ENCODE data around the gene RPH3AL.
"Not testable (repeated sequence)": the region's sequence is repeated elsewhere in the genome, so short reads cannot be mapped to it uniquely, and the experiment has no call there.

GRCh38 chr17:201257-201656 is 151.3 kb downstream of the RPH3AL start:
- TF ChIP-seq, protein P1, sequence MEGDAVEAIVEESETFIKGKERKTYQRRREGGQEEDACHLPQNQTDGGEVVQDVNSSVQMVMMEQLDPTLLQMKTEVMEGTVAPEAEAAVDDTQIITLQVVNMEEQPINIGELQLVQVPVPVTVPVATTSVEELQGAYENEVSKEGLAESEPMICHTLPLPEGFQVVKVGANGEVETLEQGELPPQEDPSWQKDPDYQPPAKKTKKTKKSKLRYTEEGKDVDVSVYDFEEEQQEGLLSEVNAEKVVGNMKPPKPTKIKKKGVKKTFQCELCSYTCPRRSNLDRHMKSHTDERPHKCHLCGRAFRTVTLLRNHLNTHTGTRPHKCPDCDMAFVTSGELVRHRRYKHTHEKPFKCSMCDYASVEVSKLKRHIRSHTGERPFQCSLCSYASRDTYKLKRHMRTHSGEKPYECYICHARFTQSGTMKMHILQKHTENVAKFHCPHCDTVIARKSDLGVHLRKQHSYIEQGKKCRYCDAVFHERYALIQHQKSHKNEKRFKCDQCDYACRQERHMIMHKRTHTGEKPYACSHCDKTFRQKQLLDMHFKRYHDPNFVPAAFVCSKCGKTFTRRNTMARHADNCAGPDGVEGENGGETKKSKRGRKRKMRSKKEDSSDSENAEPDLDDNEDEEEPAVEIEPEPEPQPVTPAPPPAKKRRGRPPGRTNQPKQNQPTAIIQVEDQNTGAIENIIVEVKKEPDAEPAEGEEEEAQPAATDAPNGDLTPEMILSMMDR (IDR thresholded peaks at IDR 0.05): not testable (repeated sequence)
- not testable (repeated sequence) for TF ChIP-seq POLR2A (IDR thresholded peaks at IDR 0.05)
